NCI-H2196 (cell line): ENCODE results near the gene LGALS3BP.
"Not testable (repeated sequence)": the region's sequence is repeated elsewhere in the genome, so short reads cannot be mapped to it uniquely, and the experiment has no call there.

ENCODE experiments used
- DNase-seq: peaks from one replicate; lab custom pipeline; 2025; ENCODE audit not compliant: unreplicated experiment; lab: John Stamatoyannopoulos, UW

Gene LGALS3BP

GRCh38 chr17:78965491-78965924, 14.2 kb downstream of the LGALS3BP start:
- DNase-seq = no peak

DNA sequence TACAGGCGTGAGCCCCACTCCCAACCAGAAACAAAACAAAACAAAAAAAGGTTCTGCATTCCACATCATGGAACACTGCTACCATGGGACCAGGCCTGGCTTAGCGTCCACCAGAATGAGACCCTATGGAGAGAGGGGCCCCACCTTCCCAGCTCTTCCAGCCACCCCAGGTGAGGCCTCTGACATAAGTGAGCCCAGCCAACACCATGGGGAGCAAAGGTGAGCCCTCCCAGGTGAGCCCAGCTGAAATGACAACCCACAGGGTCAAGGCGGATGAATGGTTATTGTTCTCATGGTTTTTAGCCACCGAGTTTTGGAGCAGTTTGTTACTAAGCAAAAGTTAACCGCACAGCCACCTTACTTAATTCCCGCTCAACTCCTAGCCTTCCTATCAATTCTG, 16.3 kb downstream of the LGALS3BP start:
- no peak for DNase-seq

DNA sequence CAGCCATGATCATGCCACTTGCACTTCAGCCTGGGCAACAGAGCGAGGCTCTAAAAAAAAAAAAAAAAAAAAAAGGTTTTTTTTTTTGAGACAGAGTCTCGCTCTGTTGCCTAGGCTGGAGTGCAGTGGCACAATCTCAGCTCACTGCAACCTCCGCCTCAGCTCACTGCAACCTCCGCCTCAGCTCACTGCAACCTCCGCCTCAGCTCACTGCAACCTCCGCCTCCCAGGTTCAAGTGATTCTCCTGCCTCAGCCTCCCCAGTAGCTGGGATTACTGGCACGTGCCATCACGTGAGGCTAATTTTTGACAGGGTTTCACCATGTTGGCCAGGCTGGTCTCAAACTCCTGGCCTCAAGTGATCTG, 16.8 kb downstream of the LGALS3BP start:
- not testable (repeated sequence) for DNase-seq

DNA sequence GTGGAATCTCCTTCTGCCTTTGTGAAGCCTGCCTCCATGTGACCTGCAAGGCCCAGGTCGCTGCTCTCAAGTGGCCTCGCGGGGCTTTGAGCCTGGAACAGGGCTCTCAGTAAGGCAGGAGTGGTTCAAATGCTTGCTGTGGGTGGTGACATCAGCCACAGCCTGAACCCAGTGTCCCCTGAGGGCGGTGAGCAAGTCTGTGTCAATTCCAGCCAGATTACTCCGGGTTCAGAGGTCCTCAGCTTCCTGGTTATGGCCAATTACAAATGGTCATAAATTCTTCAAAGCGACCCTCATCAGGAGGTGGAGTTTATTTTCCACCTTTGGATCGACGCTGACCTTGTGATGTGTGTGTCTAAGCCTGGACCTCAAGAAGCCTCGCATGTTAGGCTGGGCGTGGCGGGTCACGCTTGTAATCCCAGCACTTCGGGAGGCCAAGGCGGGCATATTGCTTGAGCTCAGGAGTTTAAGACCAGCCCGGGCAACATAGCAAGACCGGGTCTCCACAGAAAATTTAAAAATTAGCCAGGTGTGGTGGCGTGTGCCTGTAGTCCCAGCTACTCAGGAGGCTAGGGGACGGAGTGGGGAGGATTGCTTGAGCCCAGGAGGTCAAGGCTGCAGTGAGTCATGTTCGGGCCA, 17.3 kb downstream of the LGALS3BP start:
- DNase-seq = peak; percentile 40

DNA sequence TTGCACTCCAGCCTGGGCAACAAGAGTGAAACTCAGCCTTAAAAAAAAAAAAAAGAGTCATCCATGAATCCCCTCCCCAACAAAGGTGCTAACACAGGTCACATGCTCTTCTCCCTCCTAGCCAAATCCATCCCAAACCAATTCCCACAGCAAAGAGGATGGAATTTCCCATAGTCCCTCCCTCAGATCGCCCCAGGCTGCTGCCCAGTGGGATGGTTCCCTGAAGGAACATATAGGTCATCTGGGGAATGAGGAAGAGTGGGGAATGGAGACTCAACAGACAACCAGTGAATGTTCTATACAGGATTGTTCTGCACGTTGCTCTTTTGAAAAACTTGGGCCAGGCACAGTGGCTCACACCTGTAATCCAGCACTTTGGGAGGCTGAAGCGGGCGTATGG, 18.2 kb downstream of the LGALS3BP start:
- DNase-seq = no peak

GRCh38 chr17:78960928-78961327, 18.8 kb downstream of the LGALS3BP start:
- no peak for DNase-seq

DNA sequence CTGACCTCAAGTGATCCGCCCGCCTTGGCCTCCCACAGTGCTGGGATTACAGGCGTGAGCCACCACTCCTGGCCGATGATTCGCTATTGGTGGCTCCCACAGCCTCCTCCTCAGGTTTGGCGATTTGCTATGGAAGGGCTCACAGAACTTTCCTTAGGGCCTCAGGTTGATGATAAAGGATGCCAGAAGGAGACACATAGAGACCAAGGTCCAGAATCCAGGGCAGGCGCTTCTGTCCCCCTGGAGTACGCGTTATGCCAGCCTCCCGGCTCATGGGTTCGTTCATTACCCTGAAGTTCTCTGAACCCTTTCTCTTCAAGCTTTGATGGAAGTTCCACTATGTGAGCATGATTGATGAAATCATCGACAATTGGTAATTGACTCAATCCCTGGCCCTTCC, 19.9 kb downstream of the LGALS3BP start:
- DNase-seq = no peak

- no peak for DNase-seq
Measured at GRCh38 chr17:78958641-78959127, 21.0 kb downstream of the LGALS3BP start.

- peak; percentile 55 for DNase-seq
Measured at GRCh38 chr17:78957128-78957527, 22.6 kb downstream of the LGALS3BP start.

DNA sequence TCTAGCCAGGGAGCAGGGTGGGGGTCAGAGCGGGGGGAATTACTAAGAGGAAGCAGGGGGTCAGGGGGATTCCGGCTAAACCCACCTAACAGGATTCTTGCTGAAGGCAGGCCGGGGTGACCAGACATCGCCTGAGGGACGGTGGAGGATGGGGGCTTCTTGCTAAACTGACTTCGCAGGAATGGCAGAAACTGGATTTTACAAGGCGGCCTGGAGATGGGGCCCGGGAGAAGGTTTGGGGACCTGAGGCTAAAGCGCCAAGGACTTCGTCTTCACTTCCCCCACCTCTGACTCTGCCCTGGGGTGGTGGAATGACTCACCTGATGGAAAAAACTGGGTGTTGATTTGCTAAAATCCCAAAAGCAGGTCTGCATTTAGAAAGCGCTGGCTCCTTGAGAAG, 23.5 kb downstream of the LGALS3BP start:
- DNase-seq = no peak

- no peak for DNase-seq
Measured at GRCh38 chr17:78954684-78955083, 25.0 kb downstream of the LGALS3BP start.

- DNase-seq = no peak
Measured at GRCh38 chr17:78953356-78954350, 26.1 kb downstream of the LGALS3BP start.

- DNase-seq = no peak
Measured at GRCh38 chr17:78952706-78953105, 27.0 kb downstream of the LGALS3BP start.

DNA sequence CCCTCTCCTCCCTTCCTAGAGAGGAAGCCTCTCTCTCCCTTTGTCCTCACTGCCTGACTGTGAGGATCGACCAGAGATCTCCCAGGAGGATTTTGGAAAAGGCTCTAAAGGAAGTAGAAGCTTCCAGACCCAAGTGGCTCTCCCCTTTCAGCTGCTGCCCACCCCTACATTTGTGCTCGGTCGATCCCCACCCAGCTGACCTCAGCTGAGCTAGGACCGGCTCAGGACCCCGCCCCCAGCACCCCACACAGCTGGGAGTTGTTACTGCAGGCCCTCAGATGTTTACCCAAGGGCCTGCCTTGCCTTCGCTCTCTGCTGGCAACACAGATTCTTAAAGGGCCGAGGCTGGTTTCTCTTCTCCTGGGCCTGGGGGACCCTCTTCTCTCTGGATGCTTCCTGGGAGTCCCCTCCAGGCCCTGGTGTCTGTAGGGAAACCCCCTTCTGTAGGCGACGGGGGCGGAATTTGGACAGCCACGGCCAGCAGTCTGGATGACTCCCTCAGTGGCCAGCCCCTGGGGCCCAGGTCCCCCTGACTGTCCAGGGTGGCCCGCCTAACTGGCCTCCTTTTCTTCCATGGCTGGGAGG, 27.7 kb downstream of the LGALS3BP start:
- DNase-seq = no peak

GRCh38 chr17:78950870-78951269, 28.9 kb downstream of the LGALS3BP start:
- DNase-seq = no peak

GRCh38 chr17:78947235-78948149, 32.2 kb downstream of the LGALS3BP start:
- DNase-seq = no peak

- DNase-seq = no peak
Measured at GRCh38 chr17:78946631-78947030, 33.1 kb downstream of the LGALS3BP start.

GRCh38 chr17:78946131-78946530, 33.6 kb downstream of the LGALS3BP start:
- DNase-seq = no peak

- DNase-seq = not testable (repeated sequence)
Measured at GRCh38 chr17:78945455-78945854, 34.3 kb downstream of the LGALS3BP start.

DNA sequence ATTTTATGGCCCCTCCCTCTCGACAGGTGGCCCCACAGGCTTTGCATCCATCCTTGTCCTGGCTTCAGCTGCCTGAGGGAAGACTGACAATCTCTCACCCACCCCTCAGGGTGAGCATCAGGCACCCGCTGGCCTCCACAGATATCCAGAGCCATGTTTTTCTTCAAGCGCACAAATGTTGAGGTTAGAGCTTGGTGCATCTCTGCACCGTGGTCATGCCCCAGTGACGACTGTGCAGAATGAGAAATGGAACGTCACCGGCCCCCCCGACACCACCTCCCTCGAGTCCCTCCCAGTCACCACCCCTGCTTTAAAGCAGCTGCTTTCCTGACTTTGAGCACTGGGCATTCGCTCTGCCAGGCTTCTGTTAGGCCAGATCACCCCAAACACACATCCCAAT, 34.8 kb downstream of the LGALS3BP start:
- DNase-seq = no peak

GRCh38 chr17:78944026-78944425, 35.7 kb downstream of the LGALS3BP start:
- DNase-seq = no peak
